Neural crest cell (in vitro differentiated cells): Measurements from ENCODE around the gene FAM78A. TPM values are rescaled to one million over a fixed set of nuclear protein-coding genes. Genes with fewer than 3 reads are reported as not detected.

ENCODE experiments used
- DNase-seq: peaks from one replicate; pipeline ENCODE4 v3.0.0; 2021; ENCODE audit warnings: low read depth, mixed read lengths, low spot score
- H3K27ac Mint-ChIP-seq: one replicate; pipeline ENCODE4 v1.8.0; 2021; ENCODE audit warnings: mild to moderate bottlenecking, mixed read lengths; ENCODE audit not compliant: unreplicated experiment
- H3K27me3 Mint-ChIP-seq: 2 replicates; pipeline ENCODE4 v1.8.0; 2021; ENCODE audit warnings: low read depth, mild to moderate bottlenecking, mixed read lengths
- H3K36me3 Mint-ChIP-seq: 2 replicates; pipeline ENCODE4 v1.8.0; 2021; ENCODE audit warnings: low read depth, mild to moderate bottlenecking, mixed read lengths
- H3K4me1 Mint-ChIP-seq: 2 replicates; pipeline ENCODE4 v1.8.0; 2021; ENCODE audit warnings: mixed read lengths
- H3K4me3 Mint-ChIP-seq: one replicate; pipeline ENCODE4 v1.8.0; 2021; ENCODE audit warnings: mild to moderate bottlenecking, mixed read lengths
- H3K9me3 Mint-ChIP-seq: 2 replicates; pipeline ENCODE4 v1.8.0; 2021; ENCODE audit warnings: mixed read lengths
- total RNA-seq: library from RNA; stranded (reverse); gene quantifications from 2 replicates; pipeline ENCODE4 v1.2.1, GENCODE V29; 2021
- TF ChIP-seq, protein P1 (sequence below): fragments of 200-600 bp; sonication (generic); conservative IDR thresholded peaks from 2 replicates; pipeline ENCODE4 v1.5.0; 2021; ENCODE audit warnings: antibody characterized with exemption, mild to moderate bottlenecking

Gene FAM78A
- total RNA-seq, 1 donor from 2014 or later = 3.8 TPM

- peak overlapping the region; percentile 22 for H3K27ac Mint-ChIP-seq
- DNase-seq = no peak
- no peaks in the 10 kb centered on the region for H3K9me3 Mint-ChIP-seq
- no peaks in the 10 kb centered on the region for H3K27me3 Mint-ChIP-seq
- TF ChIP-seq, protein P1, sequence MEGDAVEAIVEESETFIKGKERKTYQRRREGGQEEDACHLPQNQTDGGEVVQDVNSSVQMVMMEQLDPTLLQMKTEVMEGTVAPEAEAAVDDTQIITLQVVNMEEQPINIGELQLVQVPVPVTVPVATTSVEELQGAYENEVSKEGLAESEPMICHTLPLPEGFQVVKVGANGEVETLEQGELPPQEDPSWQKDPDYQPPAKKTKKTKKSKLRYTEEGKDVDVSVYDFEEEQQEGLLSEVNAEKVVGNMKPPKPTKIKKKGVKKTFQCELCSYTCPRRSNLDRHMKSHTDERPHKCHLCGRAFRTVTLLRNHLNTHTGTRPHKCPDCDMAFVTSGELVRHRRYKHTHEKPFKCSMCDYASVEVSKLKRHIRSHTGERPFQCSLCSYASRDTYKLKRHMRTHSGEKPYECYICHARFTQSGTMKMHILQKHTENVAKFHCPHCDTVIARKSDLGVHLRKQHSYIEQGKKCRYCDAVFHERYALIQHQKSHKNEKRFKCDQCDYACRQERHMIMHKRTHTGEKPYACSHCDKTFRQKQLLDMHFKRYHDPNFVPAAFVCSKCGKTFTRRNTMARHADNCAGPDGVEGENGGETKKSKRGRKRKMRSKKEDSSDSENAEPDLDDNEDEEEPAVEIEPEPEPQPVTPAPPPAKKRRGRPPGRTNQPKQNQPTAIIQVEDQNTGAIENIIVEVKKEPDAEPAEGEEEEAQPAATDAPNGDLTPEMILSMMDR = no peak
- H3K4me1 Mint-ChIP-seq = peaks cover 4% of the 10 kb centered on the region
- H3K4me3 Mint-ChIP-seq = no peak overlapping the region
- H3K36me3 Mint-ChIP-seq = no peaks in the 10 kb centered on the region
Measured at GRCh38 chr9:131318231-131319085, 42.1 kb upstream of the FAM78A start.

DNA sequence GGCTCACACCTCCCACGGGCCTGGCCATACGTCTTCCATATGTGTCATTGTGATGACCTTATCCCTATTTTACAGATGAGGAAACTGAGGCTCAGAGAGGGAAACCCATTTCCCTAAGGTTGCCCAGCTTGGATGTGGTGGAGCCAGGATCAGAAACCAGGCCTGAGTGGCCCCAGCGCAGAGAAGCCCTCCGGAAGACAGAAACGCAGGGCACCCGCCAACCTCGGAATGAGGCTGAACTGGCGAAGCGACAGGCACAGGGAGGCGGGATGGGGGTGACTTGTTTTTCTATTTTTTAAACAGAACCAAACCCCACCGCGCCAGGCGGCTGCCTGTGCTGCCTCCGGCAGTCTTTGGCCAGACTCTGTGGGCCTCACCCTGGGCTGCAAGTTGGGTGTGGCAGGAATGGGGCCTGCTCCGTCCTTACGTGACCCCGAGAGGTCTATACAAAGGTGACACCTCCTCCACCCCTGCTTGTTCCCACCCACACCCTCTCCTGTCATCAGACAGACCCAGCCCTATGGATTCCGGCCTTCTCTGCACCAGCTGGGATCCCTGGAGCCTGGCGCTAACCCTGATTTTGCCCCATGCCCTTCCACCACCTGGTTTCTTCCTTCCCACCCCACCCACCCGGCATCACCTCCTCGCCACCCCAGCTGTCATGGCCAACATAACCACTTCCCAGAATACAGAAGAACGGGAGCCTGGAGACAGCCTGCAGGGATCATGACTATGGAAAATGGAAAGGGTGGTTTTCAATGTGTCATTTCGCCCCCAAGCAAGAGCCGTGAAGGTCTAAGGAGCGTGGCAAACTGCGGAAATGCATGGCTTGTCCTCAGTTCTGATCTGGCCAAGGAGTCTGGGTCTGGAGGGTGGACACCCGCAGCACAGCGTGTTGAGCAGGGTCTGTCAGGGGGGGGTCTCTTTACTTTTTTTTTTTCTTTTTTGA, 36.8 kb upstream of the FAM78A start:
- Mint-ChIP-seq H3K4me3 (no peak overlapping the region), H3K9me3 (no peaks in the 10 kb centered on the region), H3K27me3 (no peaks in the 10 kb centered on the region), H3K36me3 (no peaks in the 10 kb centered on the region), H3K27ac (no peak overlapping the region), H3K4me1 (no peaks in the 10 kb centered on the region)
- DNase-seq = no peak
- TF ChIP-seq, protein P1 = no peak

- no peaks in the 10 kb centered on the region for H3K9me3 Mint-ChIP-seq
- H3K4me3 Mint-ChIP-seq = no peak overlapping the region
- H3K36me3 Mint-ChIP-seq = no peaks in the 10 kb centered on the region
- no peaks in the 10 kb centered on the region for H3K27me3 Mint-ChIP-seq
- no peak for DNase-seq
- H3K27ac Mint-ChIP-seq = no peak overlapping the region
- TF ChIP-seq, protein P1 = no peak
- H3K4me1 Mint-ChIP-seq = no peaks in the 10 kb centered on the region
Measured at GRCh38 chr9:131312246-131312645, 35.9 kb upstream of the FAM78A start.

DNA sequence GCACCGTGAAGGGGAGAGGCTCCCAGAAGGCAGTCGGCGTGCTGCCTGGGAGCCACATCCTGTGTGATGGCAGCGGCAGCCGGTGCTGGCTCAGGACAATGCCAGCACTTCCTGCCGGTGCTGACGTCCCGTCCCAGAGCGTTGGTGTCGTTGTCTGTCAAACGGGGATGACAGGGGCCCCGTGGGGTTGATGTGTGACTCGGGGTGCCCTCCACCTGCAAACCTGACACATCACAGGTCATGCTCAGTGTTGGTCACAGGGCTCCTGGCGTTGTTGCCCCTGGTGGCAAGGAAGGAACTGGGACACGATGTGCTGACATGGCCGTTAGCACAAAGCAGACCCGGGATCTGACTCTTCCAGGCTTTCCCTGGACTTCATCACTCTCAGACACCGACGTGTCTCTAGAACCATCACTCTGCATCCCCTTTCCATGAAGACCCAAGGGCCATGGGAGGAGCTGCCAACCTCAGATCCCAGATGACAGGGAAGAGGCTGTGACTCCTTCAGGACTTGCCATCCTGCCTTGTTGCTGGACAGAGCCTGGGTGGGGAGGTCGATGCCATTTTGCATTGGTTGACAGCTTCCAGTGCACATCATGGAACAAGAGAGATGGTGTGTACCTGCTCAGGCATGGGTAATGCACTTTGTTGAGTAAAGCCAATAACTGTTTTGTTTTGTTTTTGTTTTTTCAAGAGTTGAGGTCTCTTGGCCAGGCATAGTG, 34.7 kb upstream of the FAM78A start:
- Mint-ChIP-seq H3K4me1 (no peaks in the 10 kb centered on the region), H3K27ac (no peak overlapping the region), H3K9me3 (no peaks in the 10 kb centered on the region), H3K4me3 (no peak overlapping the region), H3K36me3 (no peaks in the 10 kb centered on the region), H3K27me3 (no peaks in the 10 kb centered on the region)
- DNase-seq = no peak
- TF ChIP-seq, protein P1 = no peak
